Measurements from ENCODE around the gene CHCHD6.

The CHCHD6 gene

GRCh38 chr3:127000761-127001160 is 296.7 kb downstream of the CHCHD6 start:
- Histone ChIP-seq H3K9me3 (ENCODE audit: control insufficient read depth, low read depth, low read length) (no peaks in the 10 kb centered on the region), H3K4me1 (ENCODE audit: control insufficient read depth, low read depth, low read length) (peaks cover 18% of the 10 kb centered on the region), H3K4me3 (ENCODE audit: low read length) (no peak overlapping the region), H3K27me3 (ENCODE audit: control insufficient read depth, insufficient read depth, low read length) (no peaks in the 10 kb centered on the region), H3K36me3 (ENCODE audit: control insufficient read depth, low read depth, low read length) (peaks cover 6% of the 10 kb centered on the region), H3K9ac (ENCODE audit: low read length) (no peak overlapping the region), H3K27ac (ENCODE audit: low read length) (no peak overlapping the region)

- H3K9me3 ChIP-seq (ENCODE audit: control insufficient read depth, low read depth, low read length): no peaks in the 10 kb centered on the region
- H3K36me3 ChIP-seq (ENCODE audit: control insufficient read depth, low read depth, low read length): peaks cover 7% of the 10 kb centered on the region
- no peak overlapping the region for H3K9ac ChIP-seq (ENCODE audit: low read length)
- no peak overlapping the region for H3K27ac ChIP-seq (ENCODE audit: low read length)
- no peak overlapping the region for H3K4me3 ChIP-seq (ENCODE audit: low read length)
- H3K27me3 ChIP-seq (ENCODE audit: control insufficient read depth, insufficient read depth, low read length): no peaks in the 10 kb centered on the region
- H3K4me1 ChIP-seq (ENCODE audit: control insufficient read depth, low read depth, low read length): peaks cover 18% of the 10 kb centered on the region
Observed at GRCh38 chr3:127001486-127002194, 297.6 kb downstream of the CHCHD6 start.

GRCh38 chr3:127002195-127003174 is 298.4 kb downstream of the CHCHD6 start:
- H3K4me3 ChIP-seq (ENCODE audit: low read length): no peak overlapping the region
- no peaks in the 10 kb centered on the region for H3K9me3 ChIP-seq (ENCODE audit: control insufficient read depth, low read depth, low read length)
- H3K4me1 ChIP-seq (ENCODE audit: control insufficient read depth, low read depth, low read length): peaks cover 18% of the 10 kb centered on the region
- no peaks in the 10 kb centered on the region for H3K27me3 ChIP-seq (ENCODE audit: control insufficient read depth, insufficient read depth, low read length)
- H3K9ac ChIP-seq (ENCODE audit: low read length): no peak overlapping the region
- peaks cover 6% of the 10 kb centered on the region for H3K36me3 ChIP-seq (ENCODE audit: control insufficient read depth, low read depth, low read length)
- no peak overlapping the region for H3K27ac ChIP-seq (ENCODE audit: low read length)

- Histone ChIP-seq H3K4me1 (ENCODE audit: control insufficient read depth, low read depth, low read length) (peaks cover 18% of the 10 kb centered on the region), H3K27ac (ENCODE audit: low read length) (no peak overlapping the region), H3K9me3 (ENCODE audit: control insufficient read depth, low read depth, low read length) (no peaks in the 10 kb centered on the region), H3K4me3 (ENCODE audit: low read length) (no peak overlapping the region), H3K36me3 (ENCODE audit: control insufficient read depth, low read depth, low read length) (peaks cover 6% of the 10 kb centered on the region), H3K27me3 (ENCODE audit: control insufficient read depth, insufficient read depth, low read length) (no peaks in the 10 kb centered on the region), H3K9ac (ENCODE audit: low read length) (no peak overlapping the region)
Observed at GRCh38 chr3:127003175-127003555, 299.1 kb downstream of the CHCHD6 start.

- Histone ChIP-seq H3K36me3 (ENCODE audit: control insufficient read depth, low read depth, low read length) (peaks cover 6% of the 10 kb centered on the region), H3K9me3 (ENCODE audit: control insufficient read depth, low read depth, low read length) (no peaks in the 10 kb centered on the region), H3K27me3 (ENCODE audit: control insufficient read depth, insufficient read depth, low read length) (no peaks in the 10 kb centered on the region), H3K27ac (ENCODE audit: low read length) (no peak overlapping the region), H3K4me3 (ENCODE audit: low read length) (no peak overlapping the region), H3K9ac (ENCODE audit: low read length) (no peak overlapping the region), H3K4me1 (ENCODE audit: control insufficient read depth, low read depth, low read length) (peaks cover 18% of the 10 kb centered on the region)
Observed at GRCh38 chr3:127003601-127004280, 299.7 kb downstream of the CHCHD6 start.

GRCh38 chr3:127004641-127005397 is 300.8 kb downstream of the CHCHD6 start:
- H3K9ac ChIP-seq (ENCODE audit: low read length): no peak overlapping the region
- H3K4me3 ChIP-seq (ENCODE audit: low read length): no peak overlapping the region
- no peak overlapping the region for H3K27ac ChIP-seq (ENCODE audit: low read length)
- no peaks in the 10 kb centered on the region for H3K9me3 ChIP-seq (ENCODE audit: control insufficient read depth, low read depth, low read length)
- peaks cover 6% of the 10 kb centered on the region for H3K36me3 ChIP-seq (ENCODE audit: control insufficient read depth, low read depth, low read length)
- H3K27me3 ChIP-seq (ENCODE audit: control insufficient read depth, insufficient read depth, low read length): no peaks in the 10 kb centered on the region
- peaks cover 18% of the 10 kb centered on the region for H3K4me1 ChIP-seq (ENCODE audit: control insufficient read depth, low read depth, low read length)

GRCh38 chr3:127005864-127006500 is 301.9 kb downstream of the CHCHD6 start:
- Histone ChIP-seq H3K9ac (ENCODE audit: low read length) (no peak overlapping the region), H3K27me3 (ENCODE audit: control insufficient read depth, insufficient read depth, low read length) (no peaks in the 10 kb centered on the region), H3K36me3 (ENCODE audit: control insufficient read depth, low read depth, low read length) (peaks cover 6% of the 10 kb centered on the region), H3K4me3 (ENCODE audit: low read length) (no peak overlapping the region), H3K27ac (ENCODE audit: low read length) (no peak overlapping the region), H3K9me3 (ENCODE audit: control insufficient read depth, low read depth, low read length) (no peaks in the 10 kb centered on the region), H3K4me1 (ENCODE audit: control insufficient read depth, low read depth, low read length) (peaks cover 18% of the 10 kb centered on the region)

- Histone ChIP-seq H3K9ac (ENCODE audit: low read length) (no peak overlapping the region), H3K4me1 (ENCODE audit: control insufficient read depth, low read depth, low read length) (peaks cover 9% of the 10 kb centered on the region), H3K9me3 (ENCODE audit: control insufficient read depth, low read depth, low read length) (no peaks in the 10 kb centered on the region), H3K27me3 (ENCODE audit: control insufficient read depth, insufficient read depth, low read length) (no peaks in the 10 kb centered on the region), H3K36me3 (ENCODE audit: control insufficient read depth, low read depth, low read length) (peaks cover 9% of the 10 kb centered on the region), H3K4me3 (ENCODE audit: low read length) (no peak overlapping the region), H3K27ac (ENCODE audit: low read length) (no peak overlapping the region)
Observed at GRCh38 chr3:127006781-127007436, 302.9 kb downstream of the CHCHD6 start.

- H3K36me3 ChIP-seq (ENCODE audit: control insufficient read depth, low read depth, low read length): peaks cover 14% of the 10 kb centered on the region
Observed at GRCh38 chr3:127008236-127008635, 304.2 kb downstream of the CHCHD6 start.

GRCh38 chr3:127009531-127009930 is 305.5 kb downstream of the CHCHD6 start:
- Histone ChIP-seq H3K9ac (ENCODE audit: low read length) (no peak overlapping the region), H3K36me3 (ENCODE audit: control insufficient read depth, low read depth, low read length) (peaks cover 14% of the 10 kb centered on the region), H3K4me3 (ENCODE audit: low read length) (no peak overlapping the region), H3K4me1 (ENCODE audit: control insufficient read depth, low read depth, low read length) (no peaks in the 10 kb centered on the region), H3K9me3 (ENCODE audit: control insufficient read depth, low read depth, low read length) (no peaks in the 10 kb centered on the region), H3K27me3 (ENCODE audit: control insufficient read depth, insufficient read depth, low read length) (no peaks in the 10 kb centered on the region), H3K27ac (ENCODE audit: low read length) (no peak overlapping the region)

More at GRCh38 chr3:127008236-127008635, 304.2 kb downstream of the CHCHD6 start:
- Histone ChIP-seq H3K4me1 (ENCODE audit: control insufficient read depth, low read depth, low read length) (no peaks in the 10 kb centered on the region), H3K9ac (ENCODE audit: low read length) (no peak overlapping the region), H3K27me3 (ENCODE audit: control insufficient read depth, insufficient read depth, low read length) (no peaks in the 10 kb centered on the region), H3K4me3 (ENCODE audit: low read length) (no peak overlapping the region), H3K9me3 (ENCODE audit: control insufficient read depth, low read depth, low read length) (no peaks in the 10 kb centered on the region), H3K27ac (ENCODE audit: low read length) (no peak overlapping the region)
